ENCODE results near the gene COG5. TPM values are rescaled to one million over a fixed set of nuclear protein-coding genes. Genes with fewer than 3 reads are reported as not detected.

COG5 gene
- polyA plus RNA-seq, 3 donors = 12.7 to 29.0 (median 28.1) TPM

DNA sequence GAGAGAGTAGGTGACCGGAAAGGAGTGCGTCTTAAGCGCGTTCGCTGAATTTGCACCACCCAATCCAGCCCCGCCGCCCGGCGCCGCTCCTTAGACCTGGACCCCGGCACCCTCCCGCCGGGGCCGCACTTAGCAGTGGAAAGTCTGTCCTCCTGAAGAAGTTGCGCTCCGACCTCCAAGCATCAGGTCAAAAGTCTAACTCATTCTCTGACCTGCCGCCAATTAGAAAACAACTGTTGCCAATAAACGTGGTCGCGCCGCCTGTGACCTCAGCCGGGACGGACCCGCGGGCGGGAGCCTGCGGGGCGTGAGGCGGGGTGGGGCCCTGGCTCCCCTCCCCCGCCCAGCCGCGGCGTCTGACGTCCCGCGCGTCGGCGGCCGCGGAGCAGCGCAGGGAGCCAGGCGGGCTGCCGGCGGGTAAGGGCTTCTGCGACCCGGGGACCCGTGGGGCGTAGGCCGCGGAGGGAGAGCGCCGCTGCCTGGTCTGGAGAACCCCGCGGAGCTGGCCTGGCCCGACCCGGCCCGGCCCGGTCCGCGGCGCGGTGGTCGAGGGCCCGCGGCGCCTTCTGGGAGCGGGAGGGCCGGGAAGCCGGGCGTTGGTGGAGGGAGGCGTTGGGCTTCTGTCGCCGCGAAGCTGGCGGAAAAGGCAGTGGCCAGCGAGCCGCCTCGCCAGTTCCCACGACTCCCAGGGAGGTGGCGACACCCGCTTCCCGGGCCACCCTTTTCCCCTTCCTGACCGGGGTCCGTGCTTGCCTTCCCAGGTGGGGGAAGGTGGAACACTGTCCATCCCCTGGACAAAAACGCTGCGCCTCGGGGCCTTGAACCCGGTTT, 16.4 kb upstream of the COG5 start, which contains the start of gene BCAP29:
BCAP29 (plus strand) TSS at position 362 of the 831 bp plus-strand sequence. CDS start 527 bp downstream, outside the sequence.
- Histone ChIP-seq H3K4me1 (ENCODE audit: control insufficient read depth in 1 of 2, insufficient read depth in 2 of 2, low read length in 2 of 2) (peaks cover 9 to 15% of the 10 kb centered on the region in 2 donors), H3K27ac (ENCODE audit: low read depth in 1 of 2, low read length in 2 of 2) (peak within 1 kb of the TSS; percentile 76 to 80), H2AFZ (ENCODE audit: insufficient read depth, low read depth, low read length, poor library complexity, severe bottlenecking) (peak within 1 kb of the TSS; percentile 99), H3K9me3 (replicated peaks in 1 of 2; ENCODE audit: control insufficient read depth in 1 of 2, insufficient read depth in 1 of 2, low read length in 2 of 2) (no peaks in the 10 kb centered on the region), H3K4me3 (replicated peaks in 1 of 3; ENCODE audit: low read depth in 2 of 3, low read length in 3 of 3) (peak within 1 kb of the TSS; percentile 83 to 86 (median 83)), H3K36me3 (replicated peaks in 1 of 2; ENCODE audit: control insufficient read depth in 1 of 2, insufficient read depth in 2 of 2, low read length in 2 of 2) (peaks cover 7 to 25% of the 10 kb centered on the region in 2 donors), H3K9ac (ENCODE audit: insufficient read depth, low read length, poor library complexity, severe bottlenecking) (peak within 1 kb of the TSS; percentile 78), H4K20me1 (ENCODE audit: insufficient read depth, low read length) (no peaks in the 10 kb centered on the region), H3K27me3 (ENCODE audit: control insufficient read depth in 2 of 2, insufficient read depth in 2 of 2, low read length in 2 of 2) (no peaks in the 10 kb centered on the region), H3K4me2 (replicated peaks; ENCODE audit: extremely low read depth, low read length, poor library complexity, severe bottlenecking) (peak within 1 kb of the TSS; percentile 78), H3K79me2 (ENCODE audit: insufficient read depth, low read length) (peaks cover 5% of the 10 kb centered on the region)
- intact Hi-C loops (cut with micrococcal nuclease) = no loop called here
- H3K27ac Mint-ChIP-seq = peak within 1 kb of the TSS; percentile 78 to 92 (median 86)
- peak within 1 kb of the TSS; percentile 93 to 95 for H3K4me3 Mint-ChIP-seq
- peaks cover 0 to 2% (median 0%) of the 10 kb centered on the region in 3 donors for H3K27me3 Mint-ChIP-seq (ENCODE audit: low read depth in 3 of 3)
- H3K9me3 Mint-ChIP-seq = no peaks in the 10 kb centered on the region
- H3K4me1 Mint-ChIP-seq = peaks cover 19% of the 10 kb centered on the region
- under 1% methylated on average over 73 of the region's 89 CpGs for WGBS (ENCODE audit: insufficient coverage)
- peaks cover 12 to 21% of the 10 kb centered on the region in 2 donors for H3K36me3 Mint-ChIP-seq
- TF ChIP-seq, protein P1, sequence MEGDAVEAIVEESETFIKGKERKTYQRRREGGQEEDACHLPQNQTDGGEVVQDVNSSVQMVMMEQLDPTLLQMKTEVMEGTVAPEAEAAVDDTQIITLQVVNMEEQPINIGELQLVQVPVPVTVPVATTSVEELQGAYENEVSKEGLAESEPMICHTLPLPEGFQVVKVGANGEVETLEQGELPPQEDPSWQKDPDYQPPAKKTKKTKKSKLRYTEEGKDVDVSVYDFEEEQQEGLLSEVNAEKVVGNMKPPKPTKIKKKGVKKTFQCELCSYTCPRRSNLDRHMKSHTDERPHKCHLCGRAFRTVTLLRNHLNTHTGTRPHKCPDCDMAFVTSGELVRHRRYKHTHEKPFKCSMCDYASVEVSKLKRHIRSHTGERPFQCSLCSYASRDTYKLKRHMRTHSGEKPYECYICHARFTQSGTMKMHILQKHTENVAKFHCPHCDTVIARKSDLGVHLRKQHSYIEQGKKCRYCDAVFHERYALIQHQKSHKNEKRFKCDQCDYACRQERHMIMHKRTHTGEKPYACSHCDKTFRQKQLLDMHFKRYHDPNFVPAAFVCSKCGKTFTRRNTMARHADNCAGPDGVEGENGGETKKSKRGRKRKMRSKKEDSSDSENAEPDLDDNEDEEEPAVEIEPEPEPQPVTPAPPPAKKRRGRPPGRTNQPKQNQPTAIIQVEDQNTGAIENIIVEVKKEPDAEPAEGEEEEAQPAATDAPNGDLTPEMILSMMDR (IDR thresholded peaks at IDR 0.05) = no peak
- peak; percentile 50 to 55 (median 55) for DNase-seq

- WGBS (ENCODE audit: insufficient coverage) = 0% methylated on average over 1 of the region's 9 CpGs
- no peaks in the 10 kb centered on the region for H3K9me3 ChIP-seq (replicated peaks in 1 of 2; ENCODE audit: control insufficient read depth in 1 of 2, insufficient read depth in 1 of 2, low read length in 2 of 2)
- Mint-ChIP-seq H3K36me3 (peaks cover 14 to 20% of the 10 kb centered on the region in 2 donors), H3K27ac (peak overlapping the region; percentile 78 to 92 (median 86)), H3K27me3 (ENCODE audit: low read depth in 3 of 3) (peaks cover 0 to 2% (median 0%) of the 10 kb centered on the region in 3 donors), H3K4me3 (peak overlapping the region; percentile 93 to 95), H3K9me3 (no peaks in the 10 kb centered on the region), H3K4me1 (peaks cover 19% of the 10 kb centered on the region)
- H3K36me3 ChIP-seq (replicated peaks in 1 of 2; ENCODE audit: control insufficient read depth in 1 of 2, insufficient read depth in 2 of 2, low read length in 2 of 2) = peaks cover 7 to 22% of the 10 kb centered on the region in 2 donors
- peaks cover 5% of the 10 kb centered on the region for H3K79me2 ChIP-seq (ENCODE audit: insufficient read depth, low read length)
- peaks cover 9 to 15% of the 10 kb centered on the region in 2 donors for H3K4me1 ChIP-seq (ENCODE audit: control insufficient read depth in 1 of 2, insufficient read depth in 2 of 2, low read length in 2 of 2)
- no peaks in the 10 kb centered on the region for H3K27me3 ChIP-seq (ENCODE audit: control insufficient read depth in 2 of 2, insufficient read depth in 2 of 2, low read length in 2 of 2)
- H3K4me2 ChIP-seq (replicated peaks; ENCODE audit: extremely low read depth, low read length, poor library complexity, severe bottlenecking) = peak overlapping the region; percentile 78
- H4K20me1 ChIP-seq (ENCODE audit: insufficient read depth, low read length) = no peaks in the 10 kb centered on the region
- intact Hi-C loops (cut with micrococcal nuclease) = no loop called here
- peak overlapping the region; percentile 78 for H3K9ac ChIP-seq (ENCODE audit: insufficient read depth, low read length, poor library complexity, severe bottlenecking)
- DNase-seq = no peak
- TF ChIP-seq, protein P1 (IDR thresholded peaks at IDR 0.05) = no peak
- peak overlapping the region; percentile 25 to 76 for H3K27ac ChIP-seq (ENCODE audit: low read depth in 1 of 2, low read length in 2 of 2)
- H2AFZ ChIP-seq (ENCODE audit: insufficient read depth, low read depth, low read length, poor library complexity, severe bottlenecking) = peak overlapping the region; percentile 99
- peak overlapping the region; percentile 67 to 86 (median 83) for H3K4me3 ChIP-seq (replicated peaks in 1 of 3; ENCODE audit: low read depth in 2 of 3, low read length in 3 of 3)
These were observed 15.8 kb upstream of the COG5 start for GRCh38 chr7:107579554-107579884.
